Measurements from ENCODE around the gene LRRC27. TPM values are rescaled to one million over a fixed set of nuclear protein-coding genes. Genes with fewer than 3 reads are reported as not detected.

LRRC27 gene
- total and polyA plus RNA-seq, 2 of the 4 experiments (the other 2 are of a cell fraction): 3.8 to 5.3 TPM

DNA sequence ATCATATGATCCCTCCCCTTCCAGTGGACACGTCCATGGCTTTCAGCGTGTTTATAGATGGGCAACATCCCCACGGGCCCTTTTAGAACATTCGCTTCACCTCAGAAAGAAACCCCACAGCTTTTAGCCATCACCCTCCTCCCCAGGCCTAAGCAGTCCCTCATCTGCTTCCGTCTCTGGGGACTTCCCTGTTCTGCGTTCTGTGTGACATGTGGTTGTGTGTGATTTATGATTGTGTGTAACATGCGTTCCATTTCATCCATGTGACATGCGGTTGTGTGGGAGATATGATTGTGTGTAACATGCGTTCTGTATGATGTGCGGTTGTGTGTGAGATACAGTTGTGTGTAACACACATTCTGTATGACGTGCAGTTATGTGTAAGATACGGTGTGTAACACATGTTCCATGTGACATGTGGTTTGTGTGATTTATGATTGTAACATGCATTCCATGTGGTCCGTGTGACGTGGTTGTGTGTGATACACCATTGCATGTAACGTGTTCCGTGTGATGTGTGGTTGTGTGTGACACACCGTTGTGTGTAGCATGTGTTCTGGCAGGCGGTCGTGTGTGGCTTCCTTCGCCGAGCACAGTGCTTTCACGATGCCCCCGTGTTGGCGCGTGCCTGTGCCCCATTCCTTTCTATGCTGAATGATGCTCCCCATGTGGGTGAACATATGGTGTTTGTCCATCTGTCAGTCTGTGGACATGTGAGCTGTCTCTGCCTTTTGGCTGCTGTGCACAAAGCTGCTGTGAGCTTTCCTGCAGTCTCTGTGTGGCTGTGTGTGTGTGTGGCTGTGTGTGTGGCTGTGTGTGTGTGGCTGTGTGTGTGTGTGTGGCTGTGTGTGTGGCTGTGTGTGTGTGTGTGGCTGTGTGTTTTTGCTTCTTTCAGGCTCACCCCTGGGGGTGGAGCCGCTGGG is 91.2 kb downstream of the LRRC27 start (continued):
- TF ChIP-seq NFE2L2 (IDR thresholded peaks at IDR 0.05; ENCODE audit: low read depth, low read length): no peak

DNA sequence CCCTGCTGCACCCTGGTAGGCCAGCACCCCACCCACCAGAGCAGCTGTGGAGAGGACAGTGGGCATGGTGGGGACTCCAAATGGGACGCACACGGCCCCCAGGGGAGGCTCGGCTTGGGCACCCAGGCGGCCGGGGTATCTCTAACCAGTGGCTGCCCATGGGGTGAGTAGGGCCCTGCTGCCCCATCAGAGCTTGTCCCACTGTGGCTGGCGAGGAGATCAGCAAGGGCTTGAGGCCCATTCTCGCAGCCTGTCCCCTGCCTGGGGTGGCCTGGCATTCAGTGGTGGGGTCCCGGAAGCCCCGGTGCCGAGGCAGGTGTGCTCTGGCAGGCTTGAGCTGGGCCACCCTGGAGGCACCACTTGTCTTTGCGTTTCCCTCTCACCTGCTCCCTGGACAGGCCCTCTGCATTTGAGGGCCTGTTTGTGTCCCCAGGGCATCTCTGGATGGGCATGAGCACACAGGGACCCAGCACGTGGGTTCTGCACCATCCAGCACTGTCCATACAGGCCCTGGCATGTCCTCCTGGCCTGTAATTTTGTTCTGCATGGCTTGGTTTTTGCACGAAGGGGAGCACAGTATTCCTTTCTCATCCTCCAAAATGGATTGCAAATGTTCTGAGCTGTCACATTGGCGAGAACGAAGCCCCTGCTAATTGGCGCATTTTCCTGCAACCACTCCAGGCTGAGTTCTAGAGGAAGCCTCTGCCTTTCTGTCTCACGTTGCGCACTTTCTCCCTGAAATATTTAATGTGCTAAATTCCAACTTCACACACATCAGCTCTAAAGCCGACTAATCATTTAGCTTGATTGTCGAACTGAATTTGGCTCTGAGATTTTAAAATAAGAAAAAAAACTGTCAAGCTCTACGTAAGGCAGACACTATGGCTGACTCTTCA is 92.2 kb downstream of the LRRC27 start:
- no peak overlapping the region for H3K14ac ChIP-seq (replicated peaks; ENCODE audit: low read depth, low read length)
- H4K91ac ChIP-seq (ENCODE audit: insufficient read depth, low read depth, low read length): no peak overlapping the region
- in situ Hi-C loops (cut with MboI; ENCODE audit: low sequenced_read_pairs) (no loop called here), dilution Hi-C loops (cut with HindIII; ENCODE audit: low sequenced_read_pairs, unreplicated experiment) (no loop called here), intact Hi-C loops (cut with micrococcal nuclease) (no loop called here)
- H2AK5ac ChIP-seq (ENCODE audit: low read depth, low read length): no peak overlapping the region
- no peak overlapping the region for H3K4me2 ChIP-seq (ENCODE audit: low read depth, low read length)
- H2BK15ac ChIP-seq (ENCODE audit: low read depth, low read length): no peak overlapping the region
- peak overlapping the region; percentile 7 for H2AFZ ChIP-seq (replicated peaks; ENCODE audit: low read length, poor library complexity)
- H3K79me1 ChIP-seq (ENCODE audit: low read depth in 1 of 2, low read length in 2 of 2): peaks cover 0 to 5% of the 10 kb centered on the region in 2 experiments; a peak in 1 of 4 replicates
- no peak overlapping the region for H3K56ac ChIP-seq (ENCODE audit: extremely low read depth, insufficient read depth, low read length)
- no peak overlapping the region for H4K5ac ChIP-seq (ENCODE audit: low read depth, low read length)
- H3K4ac ChIP-seq (ENCODE audit: low read depth, low read length): no peak overlapping the region
- DNase-seq (no peak), ATAC-seq (ENCODE audit: low read depth) (no peak)
- no peak overlapping the region for H4K8ac ChIP-seq (ENCODE audit: low read depth in 2 of 2, low read length in 2 of 2)
- H3K27ac ChIP-seq (ENCODE audit: insufficient read depth, low read length): no peak overlapping the region
- no peaks in the 10 kb centered on the region for H3K27me3 ChIP-seq (ENCODE audit: control insufficient read depth, insufficient read depth, low read length)
- no TSS peak for BruUV-seq (replicated peaks)
- H3K23ac ChIP-seq (ENCODE audit: low read depth, low read length): no peak overlapping the region
- H3K36me3 ChIP-seq (ENCODE audit: control insufficient read depth, insufficient read depth, low read length): no peaks in the 10 kb centered on the region
- no peak overlapping the region for H3K9ac ChIP-seq (ENCODE audit: low read depth, low read length)
- H3K9me1 ChIP-seq (ENCODE audit: insufficient read depth, low read length): peaks cover 6% of the 10 kb centered on the region
- H3K9me3 ChIP-seq (ENCODE audit: control insufficient read depth, insufficient read depth, low read length): no peaks in the 10 kb centered on the region
- H2BK5ac ChIP-seq (ENCODE audit: low read depth, low read length, poor library complexity, severe bottlenecking): no peak overlapping the region
- H2AK9ac ChIP-seq (replicated peaks; ENCODE audit: low read depth, low read length, poor library complexity): peak overlapping the region; percentile 56
- H2BK20ac ChIP-seq (ENCODE audit: low read depth, low read length): no peak overlapping the region
- ChIA-PET CTCF (no interaction called here), POLR2A (ENCODE audit: unreplicated experiment) (no interaction called here)
- no peaks in the 10 kb centered on the region for H4K20me1 ChIP-seq (ENCODE audit: insufficient read depth, low read length)
- WGBS, 2 experiments (ENCODE audit: extremely low coverage in 2 of 2, insufficient read length in 1 of 2): 89% methylated on average over 11 of the region's 21 CpGs; no CpG with 5 or more reads in 1 of the 2 experiments
- peaks cover 8% of the 10 kb centered on the region for H3K4me1 ChIP-seq (ENCODE audit: control insufficient read depth, insufficient read depth, low read length)
- no peak overlapping the region for H3K4me3 ChIP-seq (ENCODE audit: insufficient read depth, low read depth, low read length)
- H2BK120ac ChIP-seq (ENCODE audit: low read depth, low read length): no peak overlapping the region
- H3K18ac ChIP-seq (ENCODE audit: low read depth, low read length): no peak overlapping the region
- no peak for TF ChIP-seq CHD1 (IDR thresholded peaks at IDR 0.05; ENCODE audit: low read depth, low read length)
- no peak for TF ChIP-seq CEBPB (IDR thresholded peaks at IDR 0.05; ENCODE audit: low read depth, low read length)
- TF ChIP-seq USF2 (IDR thresholded peaks at IDR 0.05; ENCODE audit: low read depth, low read length): no peak
- TF ChIP-seq RCOR1 (IDR thresholded peaks at IDR 0.05; ENCODE audit: insufficient replicate concordance, low read length): no peak
- no peak for TF ChIP-seq FOS (IDR thresholded peaks at IDR 0.05; ENCODE audit: low read depth, low read length)
- TF ChIP-seq MXI1 (IDR thresholded peaks at IDR 0.05; ENCODE audit: borderline replicate concordance, low read depth, low read length): no peak
- no peak for TF ChIP-seq RAD21 (IDR thresholded peaks at IDR 0.05; ENCODE audit: low read length)
- TF ChIP-seq MAFK (IDR thresholded peaks at IDR 0.05; ENCODE audit: low read depth, low read length): no peak
- no peak for TF ChIP-seq CTCF (conservative IDR thresholded peaks at IDR 0.05; ENCODE audit: low read depth, low read length)
- TF ChIP-seq RFX5 (IDR thresholded peaks at IDR 0.05; ENCODE audit: low read depth, low read length): no peak
- no peak for TF ChIP-seq POLR2A (IDR thresholded peaks at IDR 0.05; ENCODE audit: low read depth, low read length)
- no peak for TF ChIP-seq SMC3 (IDR thresholded peaks at IDR 0.05; ENCODE audit: low read depth, low read length)
